ENCODE data around the gene CRIP2.

Gene CRIP2

DNA sequence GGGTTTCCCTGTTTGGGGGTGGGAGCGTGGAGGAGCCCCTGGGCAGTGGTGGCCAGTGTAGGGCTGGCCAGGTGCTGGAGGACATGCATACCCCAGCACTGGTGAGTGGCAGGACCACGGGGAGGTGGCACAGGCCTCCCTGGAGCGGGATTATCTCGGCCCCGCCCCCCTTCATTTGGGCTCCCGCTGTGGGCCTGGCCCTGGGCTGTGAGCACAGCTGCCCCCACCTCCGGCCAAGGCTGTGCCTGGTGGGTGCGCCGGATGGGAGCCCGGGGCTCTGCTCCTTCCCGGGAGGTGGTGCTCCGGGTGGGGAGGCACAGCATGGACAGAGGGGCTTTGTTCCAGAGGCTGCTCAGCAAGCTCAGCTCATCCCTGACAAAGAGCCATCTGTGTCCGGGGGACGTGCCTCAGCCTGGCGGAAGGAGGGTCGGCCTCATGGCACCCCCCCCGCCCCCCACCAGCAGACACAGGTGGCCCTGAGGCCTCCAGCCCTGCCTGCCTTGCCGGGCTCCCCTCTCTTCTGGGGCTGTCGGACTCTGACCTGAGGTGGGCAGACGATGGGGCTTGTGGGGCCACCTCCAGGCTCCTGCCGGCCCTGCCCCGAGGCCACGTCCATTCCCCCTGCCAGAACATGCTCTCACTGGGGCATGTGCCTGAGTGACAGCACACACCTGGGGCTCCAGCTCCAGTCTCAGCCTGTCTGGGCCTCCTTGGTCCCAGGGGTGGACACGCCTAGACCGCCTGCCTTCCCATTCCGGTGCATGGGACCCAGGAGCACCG, 24.8 kb downstream of the CRIP2 start:
- Histone ChIP-seq H3K36me3 (ENCODE audit: control insufficient read depth in 5 of 5, insufficient read depth in 5 of 5, low read length in 5 of 5) (peaks cover 0 to 23% (median 10%) of the 10 kb centered on the region in 5 donors), H3K27me3 (ENCODE audit: control insufficient read depth in 5 of 5, insufficient read depth in 4 of 5, low read length in 5 of 5) (no peaks in the 10 kb centered on the region), H3K4me1 (ENCODE audit: control insufficient read depth in 5 of 5, insufficient read depth in 5 of 5, low read length in 5 of 5) (no peaks in the 10 kb centered on the region), H3K9me3 (ENCODE audit: control insufficient read depth in 5 of 5, low read length in 5 of 5) (no peaks in the 10 kb centered on the region), H3K27ac (ENCODE audit: low read depth, low read length) (no peak overlapping the region), H3K4me3 (ENCODE audit: low read depth in 1 of 5, low read length in 5 of 5) (no peak overlapping the region), H3K9ac (ENCODE audit: low read length in 5 of 5) (no peak overlapping the region)

DNA sequence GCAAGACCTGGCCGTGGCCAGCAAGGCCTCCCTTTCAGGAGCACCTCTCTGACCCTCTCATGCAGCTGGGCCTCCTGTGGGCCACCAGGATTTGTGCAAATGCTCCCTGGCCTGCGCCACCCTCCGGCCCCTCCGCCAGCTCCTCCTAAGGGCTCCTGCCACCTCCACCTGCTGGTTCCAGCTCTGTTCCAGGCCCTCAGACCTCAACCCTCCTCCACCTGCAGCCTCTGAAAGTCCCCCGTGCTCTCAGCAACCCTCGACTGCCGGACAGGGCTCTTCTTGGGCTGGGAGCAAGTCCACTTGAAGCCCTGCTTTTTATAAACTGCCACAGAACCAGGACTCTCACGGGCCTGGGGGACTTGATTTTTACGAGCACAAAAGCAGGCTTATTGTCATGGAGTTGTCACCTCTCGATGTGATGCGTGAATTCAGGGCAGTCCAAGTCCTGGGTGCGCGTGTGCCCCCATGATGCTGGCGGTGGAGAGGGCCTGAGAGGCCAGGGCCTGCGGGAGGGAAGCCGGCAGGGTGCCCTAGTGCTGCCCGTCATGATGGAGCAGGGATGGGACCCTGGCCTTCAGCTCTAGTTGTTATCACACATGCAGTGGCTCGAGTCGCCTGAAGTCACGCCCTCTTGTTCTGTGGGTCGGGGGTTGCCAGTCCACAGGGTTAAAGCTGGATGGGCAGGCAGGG, 25.6 kb downstream of the CRIP2 start:
- Histone ChIP-seq H3K9me3 (ENCODE audit: control insufficient read depth in 5 of 5, low read length in 5 of 5) (no peaks in the 10 kb centered on the region), H3K36me3 (ENCODE audit: control insufficient read depth in 5 of 5, insufficient read depth in 5 of 5, low read length in 5 of 5) (peaks cover 0 to 23% (median 10%) of the 10 kb centered on the region in 5 donors), H3K27me3 (ENCODE audit: control insufficient read depth in 5 of 5, insufficient read depth in 4 of 5, low read length in 5 of 5) (no peaks in the 10 kb centered on the region), H3K27ac (ENCODE audit: low read depth, low read length) (no peak overlapping the region), H3K4me1 (ENCODE audit: control insufficient read depth in 5 of 5, insufficient read depth in 5 of 5, low read length in 5 of 5) (no peaks in the 10 kb centered on the region), H3K4me3 (ENCODE audit: low read depth in 1 of 5, low read length in 5 of 5) (no peak overlapping the region), H3K9ac (ENCODE audit: low read length in 5 of 5) (no peak overlapping the region)

DNA sequence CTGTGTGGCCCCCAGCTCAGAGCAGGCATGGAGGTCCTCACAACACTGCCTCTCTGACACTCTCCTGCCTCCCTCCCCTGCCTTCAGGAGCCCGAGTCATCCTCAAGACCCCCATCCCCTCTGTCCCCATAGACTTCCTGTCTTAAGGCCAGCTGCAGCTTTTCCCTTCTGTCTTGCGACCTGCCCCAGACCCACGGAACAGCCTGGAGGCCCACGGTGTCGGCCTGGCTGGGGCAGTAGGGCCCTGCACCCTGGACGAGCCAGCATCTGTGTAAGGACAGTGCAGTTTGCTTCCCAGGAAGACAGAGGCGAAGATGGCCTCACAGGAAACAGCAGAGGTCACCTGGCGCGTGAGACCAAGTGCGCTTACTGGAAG, 26.1 kb downstream of the CRIP2 start:
- H3K27ac ChIP-seq (ENCODE audit: low read depth, low read length), result no peak overlapping the region
- H3K4me3 ChIP-seq (ENCODE audit: low read depth in 1 of 5, low read length in 5 of 5), result no peak overlapping the region
- no peak overlapping the region for H3K9ac ChIP-seq (ENCODE audit: low read length in 5 of 5)
- no peaks in the 10 kb centered on the region for H3K27me3 ChIP-seq (ENCODE audit: control insufficient read depth in 5 of 5, insufficient read depth in 4 of 5, low read length in 5 of 5)
- H3K9me3 ChIP-seq (ENCODE audit: control insufficient read depth in 5 of 5, low read length in 5 of 5), result no peaks in the 10 kb centered on the region
- H3K36me3 ChIP-seq (ENCODE audit: control insufficient read depth in 5 of 5, insufficient read depth in 5 of 5, low read length in 5 of 5), result peaks cover 0 to 23% (median 10%) of the 10 kb centered on the region in 5 donors
- no peaks in the 10 kb centered on the region for H3K4me1 ChIP-seq (ENCODE audit: control insufficient read depth in 5 of 5, insufficient read depth in 5 of 5, low read length in 5 of 5)

DNA sequence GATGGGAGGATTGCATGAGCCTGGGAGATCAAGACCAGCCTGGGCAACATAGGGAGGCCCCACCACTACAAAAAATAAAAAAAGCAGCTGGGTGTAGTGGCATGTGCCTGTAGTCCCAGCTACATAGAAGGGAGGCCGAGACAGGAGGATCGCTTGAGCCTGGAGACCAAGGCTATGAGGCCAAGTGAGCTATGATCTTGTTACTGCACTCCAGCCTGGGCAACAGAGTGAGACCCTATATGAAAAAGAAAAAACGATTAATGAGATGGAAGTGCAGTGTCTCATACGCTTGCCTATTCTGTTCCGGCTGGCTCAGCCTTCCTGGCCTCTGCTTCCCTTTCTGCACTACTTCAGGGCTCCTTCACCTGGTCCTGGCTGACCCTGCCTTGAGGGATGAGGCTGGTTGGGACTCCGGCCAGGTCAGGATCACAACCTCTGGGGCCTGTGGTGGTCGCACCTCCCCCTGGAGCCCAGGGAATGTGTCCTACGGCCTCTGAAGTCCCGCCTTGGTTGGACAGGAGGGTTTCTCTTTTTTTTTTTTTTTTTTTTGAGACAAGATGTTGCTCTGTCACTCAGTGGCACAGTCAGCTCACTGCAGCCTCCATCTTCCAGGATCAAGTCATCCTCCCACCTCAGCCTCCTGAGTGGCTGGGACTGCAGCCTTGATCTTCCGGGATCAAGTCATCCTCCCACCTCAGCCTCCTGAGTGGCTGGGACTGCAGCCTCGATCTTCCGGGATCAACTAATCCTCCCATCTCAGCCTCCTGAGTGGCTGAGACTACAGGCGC, 27.1 kb downstream of the CRIP2 start:
- no peak overlapping the region for H3K27ac ChIP-seq (ENCODE audit: low read depth, low read length)

DNA sequence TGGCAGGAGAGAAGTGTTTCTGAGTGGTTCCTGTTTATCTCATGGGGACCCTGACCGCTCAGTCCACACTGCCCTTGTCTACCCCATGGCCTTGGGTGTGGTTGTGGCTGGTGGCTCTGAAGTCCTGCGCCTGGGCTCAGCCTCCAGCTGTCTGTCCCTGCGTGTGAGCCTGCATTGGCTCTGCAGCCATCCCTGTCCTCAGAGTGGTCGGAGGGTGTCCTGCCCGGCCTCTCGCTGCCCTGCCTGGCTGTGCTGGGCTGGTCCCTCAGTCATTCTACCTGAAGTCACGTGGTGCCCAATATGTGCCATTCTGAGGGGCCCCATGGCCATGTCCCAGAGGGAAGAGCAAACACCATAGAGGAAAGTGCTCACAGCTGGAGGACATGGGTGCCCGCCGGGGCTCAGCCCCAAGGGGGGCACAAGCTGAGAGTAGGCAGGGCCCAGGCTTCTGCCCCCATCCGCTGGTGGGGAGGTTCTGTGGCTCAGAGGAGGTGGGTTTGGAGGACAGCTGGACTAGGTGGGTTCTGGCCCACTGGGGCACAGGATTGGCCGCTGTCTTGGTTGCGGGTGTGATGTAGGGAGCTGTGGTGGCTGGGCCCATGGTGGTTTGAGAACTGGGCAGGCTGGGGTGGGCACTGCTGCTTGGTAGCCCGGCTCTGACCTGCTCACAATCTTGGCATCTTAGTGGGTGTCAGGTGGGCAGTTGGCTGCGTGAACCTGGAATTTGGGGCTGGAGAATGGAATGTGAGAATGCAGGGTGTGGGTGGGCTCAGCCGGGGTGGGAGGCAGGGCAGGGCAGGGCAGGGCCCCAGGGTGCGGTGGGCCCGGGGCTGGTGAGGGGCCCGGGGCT, 28.1 kb downstream of the CRIP2 start:
- Histone ChIP-seq H3K27ac (ENCODE audit: low read depth, low read length) (no peak overlapping the region), H3K27me3 (ENCODE audit: control insufficient read depth in 5 of 5, insufficient read depth in 4 of 5, low read length in 5 of 5) (no peaks in the 10 kb centered on the region), H3K9me3 (ENCODE audit: control insufficient read depth in 5 of 5, low read length in 5 of 5) (no peaks in the 10 kb centered on the region), H3K4me1 (ENCODE audit: control insufficient read depth in 5 of 5, insufficient read depth in 5 of 5, low read length in 5 of 5) (no peaks in the 10 kb centered on the region), H3K4me3 (ENCODE audit: low read depth in 1 of 5, low read length in 5 of 5) (no peak overlapping the region), H3K36me3 (ENCODE audit: control insufficient read depth in 5 of 5, insufficient read depth in 5 of 5, low read length in 5 of 5) (peaks cover 0 to 18% (median 9%) of the 10 kb centered on the region in 5 donors), H3K9ac (ENCODE audit: low read length in 5 of 5) (no peak overlapping the region)

More for the DNA sequence above, 27.1 kb downstream of the CRIP2 start:
- Histone ChIP-seq H3K27me3 (ENCODE audit: control insufficient read depth in 5 of 5, insufficient read depth in 4 of 5, low read length in 5 of 5) (no peaks in the 10 kb centered on the region), H3K4me3 (ENCODE audit: low read depth in 1 of 5, low read length in 5 of 5) (no peak overlapping the region), H3K9me3 (ENCODE audit: control insufficient read depth in 5 of 5, low read length in 5 of 5) (no peaks in the 10 kb centered on the region), H3K4me1 (ENCODE audit: control insufficient read depth in 5 of 5, insufficient read depth in 5 of 5, low read length in 5 of 5) (no peaks in the 10 kb centered on the region), H3K36me3 (ENCODE audit: control insufficient read depth in 5 of 5, insufficient read depth in 5 of 5, low read length in 5 of 5) (peaks cover 0 to 23% (median 10%) of the 10 kb centered on the region in 5 donors), H3K9ac (ENCODE audit: low read length in 5 of 5) (no peak overlapping the region)

DNA sequence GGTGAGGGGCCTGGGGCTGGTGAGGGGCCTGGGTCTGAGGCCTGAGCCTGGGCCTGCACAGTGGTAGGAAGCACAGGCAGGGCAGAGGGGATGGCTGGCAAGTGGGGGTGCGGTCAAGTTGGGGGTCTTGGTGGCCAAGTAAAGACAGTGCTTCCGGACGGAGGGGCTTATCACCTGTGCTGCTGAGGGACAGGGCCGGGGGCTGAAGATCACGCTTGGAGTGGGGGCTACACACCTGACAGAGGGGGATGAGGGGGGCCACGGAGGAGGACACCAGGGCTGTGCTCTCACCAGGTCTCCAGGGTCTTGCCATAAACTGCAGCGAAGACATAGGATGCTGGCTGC, 28.6 kb downstream of the CRIP2 start:
- Histone ChIP-seq H3K9ac (ENCODE audit: low read length in 5 of 5) (no peak overlapping the region), H3K9me3 (ENCODE audit: control insufficient read depth in 5 of 5, low read length in 5 of 5) (no peaks in the 10 kb centered on the region), H3K4me3 (ENCODE audit: low read depth in 1 of 5, low read length in 5 of 5) (no peak overlapping the region), H3K27me3 (ENCODE audit: control insufficient read depth in 5 of 5, insufficient read depth in 4 of 5, low read length in 5 of 5) (peaks cover 0 to 5% (median 4%) of the 10 kb centered on the region in 5 donors), H3K27ac (ENCODE audit: low read depth, low read length) (no peak overlapping the region), H3K4me1 (ENCODE audit: control insufficient read depth in 5 of 5, insufficient read depth in 5 of 5, low read length in 5 of 5) (no peaks in the 10 kb centered on the region), H3K36me3 (ENCODE audit: control insufficient read depth in 5 of 5, insufficient read depth in 5 of 5, low read length in 5 of 5) (peaks cover 0 to 12% (median 8%) of the 10 kb centered on the region in 5 donors)

DNA sequence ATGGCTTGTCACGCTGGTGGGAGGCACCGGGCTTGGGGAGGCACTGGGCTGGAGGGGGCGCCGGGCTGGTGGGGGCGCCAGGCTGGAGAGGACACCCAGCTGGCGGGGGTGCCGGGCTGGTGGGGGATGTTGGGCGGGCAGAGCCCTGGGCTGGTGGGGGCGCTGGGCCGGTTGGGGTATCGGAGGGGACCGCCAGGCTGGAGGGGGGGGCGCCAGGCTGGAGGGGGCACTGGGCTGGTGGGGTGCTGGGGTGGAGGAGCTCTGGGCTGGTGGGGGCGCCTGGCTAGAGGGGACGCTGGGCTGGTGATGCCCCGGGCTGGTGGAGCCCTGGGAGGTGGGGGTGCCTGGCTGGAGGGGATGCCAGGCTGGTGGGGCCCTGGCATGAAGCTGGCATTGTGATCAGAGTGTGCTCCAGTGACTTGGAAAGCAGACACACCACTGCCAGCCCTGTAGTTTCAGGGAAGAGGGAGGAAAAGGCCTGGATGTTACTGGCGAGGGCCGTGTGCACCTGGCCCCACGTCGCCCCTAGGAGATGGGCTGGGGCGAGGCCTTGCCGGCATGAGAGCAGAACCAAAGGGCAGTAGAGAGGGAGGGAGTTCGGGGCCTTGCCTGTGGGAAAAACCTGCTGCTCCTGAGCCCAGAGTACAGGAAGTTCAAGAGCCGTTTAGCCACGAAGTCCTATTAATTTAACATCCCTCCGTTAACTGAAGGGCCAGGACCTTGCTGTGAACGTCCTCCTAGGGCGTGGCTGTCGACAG, 29.5 kb downstream of the CRIP2 start:
- no peak overlapping the region for H3K27ac ChIP-seq (ENCODE audit: low read depth, low read length)
- H3K9me3 ChIP-seq (ENCODE audit: control insufficient read depth in 5 of 5, low read length in 5 of 5), result no peaks in the 10 kb centered on the region
- peaks cover 0 to 4% (median 1%) of the 10 kb centered on the region in 5 donors for H3K36me3 ChIP-seq (ENCODE audit: control insufficient read depth in 5 of 5, insufficient read depth in 5 of 5, low read length in 5 of 5)
- no peak overlapping the region for H3K9ac ChIP-seq (ENCODE audit: low read length in 5 of 5)
- no peak overlapping the region for H3K4me3 ChIP-seq (ENCODE audit: low read depth in 1 of 5, low read length in 5 of 5)
- H3K27me3 ChIP-seq (ENCODE audit: control insufficient read depth in 5 of 5, insufficient read depth in 4 of 5, low read length in 5 of 5), result peaks cover 0 to 11% (median 8%) of the 10 kb centered on the region in 5 donors
- H3K4me1 ChIP-seq (ENCODE audit: control insufficient read depth in 5 of 5, insufficient read depth in 5 of 5, low read length in 5 of 5), result no peaks in the 10 kb centered on the region

DNA sequence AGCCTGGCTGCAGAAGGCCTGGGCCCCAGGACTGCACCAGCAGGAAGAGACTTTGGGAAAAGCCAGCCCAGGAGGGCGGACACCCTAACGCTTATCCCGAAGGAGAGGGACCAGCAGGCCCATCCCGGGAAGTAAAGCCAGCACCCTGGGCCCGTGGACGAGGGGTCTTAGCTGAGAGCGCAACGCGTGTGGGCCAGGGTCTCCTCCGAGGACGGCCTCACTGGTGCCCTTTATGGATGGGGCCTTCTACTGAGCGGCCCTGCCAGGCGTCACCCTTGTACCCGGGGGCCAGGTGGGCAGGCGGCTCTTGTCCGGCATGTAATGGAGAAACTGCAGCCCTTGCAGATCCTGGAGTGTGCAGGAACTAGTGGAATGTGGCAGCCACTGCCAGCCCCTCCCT, 30.5 kb downstream of the CRIP2 start:
- Histone ChIP-seq H3K4me1 (ENCODE audit: control insufficient read depth in 5 of 5, insufficient read depth in 5 of 5, low read length in 5 of 5) (no peaks in the 10 kb centered on the region), H3K9ac (ENCODE audit: low read length in 5 of 5) (no peak overlapping the region), H3K36me3 (ENCODE audit: control insufficient read depth in 5 of 5, insufficient read depth in 5 of 5, low read length in 5 of 5) (no peaks in the 10 kb centered on the region), H3K27ac (ENCODE audit: low read depth, low read length) (no peak overlapping the region), H3K9me3 (ENCODE audit: control insufficient read depth in 5 of 5, low read length in 5 of 5) (no peaks in the 10 kb centered on the region), H3K27me3 (ENCODE audit: control insufficient read depth in 5 of 5, insufficient read depth in 4 of 5, low read length in 5 of 5) (peaks cover 0 to 11% (median 10%) of the 10 kb centered on the region in 5 donors), H3K4me3 (ENCODE audit: low read depth in 1 of 5, low read length in 5 of 5) (no peak overlapping the region)

DNA sequence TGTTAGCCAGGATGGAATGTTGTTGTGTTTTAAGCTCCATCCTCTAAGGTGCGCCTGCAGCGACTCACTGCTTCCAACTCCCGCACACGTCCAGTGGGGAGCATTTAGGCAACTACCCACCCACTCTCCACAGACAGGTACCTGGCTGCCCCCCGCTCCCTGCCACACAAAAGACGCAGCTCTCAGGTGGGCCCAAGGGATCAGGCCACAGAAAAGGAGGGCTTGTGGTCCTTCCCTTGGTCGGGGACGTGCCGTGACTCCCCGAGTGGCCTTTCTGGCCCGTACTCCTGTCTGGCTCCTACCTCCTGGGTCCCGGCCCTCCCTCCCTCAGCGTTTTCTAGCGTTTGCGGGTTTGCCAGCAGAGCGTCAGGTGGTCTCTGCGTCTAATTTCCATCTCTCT, 32.6 kb downstream of the CRIP2 start:
- H3K36me3 ChIP-seq (ENCODE audit: control insufficient read depth in 5 of 5, insufficient read depth in 5 of 5, low read length in 5 of 5), result no peaks in the 10 kb centered on the region
- H3K4me3 ChIP-seq (ENCODE audit: low read depth in 1 of 5, low read length in 5 of 5), result no peak overlapping the region
- no peak overlapping the region for H3K27ac ChIP-seq (ENCODE audit: low read depth, low read length)
- no peak overlapping the region for H3K9ac ChIP-seq (ENCODE audit: low read length in 5 of 5)
- H3K9me3 ChIP-seq (ENCODE audit: control insufficient read depth in 5 of 5, low read length in 5 of 5), result no peaks in the 10 kb centered on the region
- peaks cover 4 to 21% (median 10%) of the 10 kb centered on the region in 5 donors for H3K27me3 ChIP-seq (ENCODE audit: control insufficient read depth in 5 of 5, insufficient read depth in 4 of 5, low read length in 5 of 5)
- no peaks in the 10 kb centered on the region for H3K4me1 ChIP-seq (ENCODE audit: control insufficient read depth in 5 of 5, insufficient read depth in 5 of 5, low read length in 5 of 5)
